Renal cortex interstitium (tissue), 11 donors: ENCODE measurements around the gene PVRIG. TPM values are rescaled to one million over a fixed set of nuclear protein-coding genes. Genes with fewer than 3 reads are reported as not detected.
"Not testable (repeated sequence)": the region's sequence is repeated elsewhere in the genome, so short reads cannot be mapped to it uniquely, and the experiment has no call there.

ENCODE experiments used
- DNase-seq, 11 donors: peaks; one replicate each; pipeline ENCODE4 v3.0.0-alpha.2; 2013; ENCODE audit warnings: low read depth in 9 of 11, low spot score in 4 of 11; ENCODE audit errors: extremely low read depth in 1 of 11
- polyA plus RNA-seq, 3 donors: library from polyadenylated mRNA; unstranded; fragments of 120-200 nt; gene quantifications; one replicate each; pipeline ENCODE4 v1.2.1, GENCODE V29; 2013; ENCODE audit not compliant: insufficient read length in 3 of 3

Gene PVRIG
- polyA plus RNA-seq, 3 donors = 2.2 to 6.6 (median 5.2) TPM

DNA sequence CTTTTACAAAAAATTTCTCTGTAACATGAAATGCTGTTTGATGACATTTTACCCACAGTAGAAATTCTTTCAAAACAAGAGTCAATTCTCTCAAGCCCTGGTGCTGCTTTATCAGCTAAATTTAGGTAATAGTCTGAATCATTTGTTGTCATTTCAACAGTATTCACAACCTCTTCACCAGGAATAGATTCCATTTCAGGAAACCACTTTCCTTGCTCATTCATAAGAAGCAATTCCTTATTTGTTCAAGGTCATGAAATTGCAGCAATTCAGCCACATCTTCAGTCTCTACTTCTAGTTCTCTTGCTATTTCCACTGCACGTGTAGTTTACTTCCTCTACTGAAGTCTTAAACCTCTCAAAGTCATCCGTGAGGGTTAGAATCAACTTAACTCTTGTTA lies 28.0 kb upstream of the PVRIG start:
- no peak for DNase-seq

DNA sequence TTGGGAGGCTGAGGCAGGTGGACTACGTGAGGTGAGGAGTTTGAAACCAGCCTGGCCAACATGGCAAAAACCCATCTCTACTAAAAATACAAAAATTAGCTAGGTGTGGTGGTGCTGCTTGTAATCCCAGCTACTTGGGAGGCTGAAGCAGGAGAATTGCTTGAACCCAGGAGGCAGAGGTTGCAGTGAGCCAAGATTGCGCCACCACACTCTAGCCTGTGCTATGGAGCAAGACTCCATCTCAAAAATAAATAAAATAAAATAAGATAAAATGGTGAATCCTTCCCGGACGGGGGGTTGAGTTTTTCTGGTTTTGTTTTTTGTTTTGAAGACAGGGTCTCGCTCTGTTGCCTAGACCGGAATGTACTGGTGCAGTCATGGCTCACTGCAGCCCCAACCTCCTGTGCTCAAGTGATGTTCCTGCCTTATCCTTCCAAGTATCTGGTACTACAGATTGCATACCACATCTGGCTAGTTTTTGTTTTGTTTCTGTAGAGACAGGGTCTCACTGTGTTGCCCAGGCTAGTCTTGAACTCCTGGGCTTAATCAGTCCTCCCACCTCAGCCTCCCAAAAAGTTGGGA lies 27.4 kb upstream of the PVRIG start:
- DNase-seq = not testable (repeated sequence)

DNA sequence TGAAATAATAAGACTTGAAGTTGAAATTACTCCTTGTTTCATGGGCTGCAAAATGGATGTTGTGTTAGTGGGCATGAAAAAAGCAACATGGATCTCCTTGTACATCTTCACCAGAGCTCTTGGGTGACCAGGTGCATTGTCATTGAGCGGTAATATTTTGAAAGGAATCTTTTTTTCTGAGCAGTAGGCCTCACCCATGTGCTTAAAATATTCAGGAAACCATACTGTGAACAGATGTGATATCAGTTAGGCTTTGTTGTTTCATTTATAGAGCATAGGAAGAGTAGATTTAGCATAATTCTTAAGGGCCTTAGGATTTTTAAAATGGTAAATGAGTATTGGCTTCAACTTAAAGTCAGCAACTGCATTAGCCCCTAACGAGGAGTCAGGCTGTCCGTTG lies 26.8 kb upstream of the PVRIG start:
- no peak for DNase-seq

DNA sequence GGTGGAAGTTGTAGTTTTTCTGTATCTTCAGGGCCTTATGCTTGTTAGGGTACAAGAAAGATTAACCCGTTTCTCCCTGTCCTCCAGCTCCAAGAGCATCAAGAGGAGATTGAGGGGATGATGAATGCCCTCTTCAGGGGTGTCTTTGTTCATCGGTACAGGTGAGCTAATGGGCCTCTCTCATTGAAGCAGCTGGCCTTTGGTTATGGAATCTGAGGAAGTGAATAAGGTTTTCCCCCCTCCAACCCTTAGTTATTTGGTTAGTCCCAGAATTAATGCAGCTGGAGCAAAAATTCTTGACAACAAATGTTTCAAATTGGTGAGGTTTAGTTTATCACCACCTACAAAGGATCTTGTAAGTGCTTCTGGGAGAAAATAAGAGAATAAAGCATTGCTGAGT lies 24.5 kb upstream of the PVRIG start:
- no peak for DNase-seq

DNA sequence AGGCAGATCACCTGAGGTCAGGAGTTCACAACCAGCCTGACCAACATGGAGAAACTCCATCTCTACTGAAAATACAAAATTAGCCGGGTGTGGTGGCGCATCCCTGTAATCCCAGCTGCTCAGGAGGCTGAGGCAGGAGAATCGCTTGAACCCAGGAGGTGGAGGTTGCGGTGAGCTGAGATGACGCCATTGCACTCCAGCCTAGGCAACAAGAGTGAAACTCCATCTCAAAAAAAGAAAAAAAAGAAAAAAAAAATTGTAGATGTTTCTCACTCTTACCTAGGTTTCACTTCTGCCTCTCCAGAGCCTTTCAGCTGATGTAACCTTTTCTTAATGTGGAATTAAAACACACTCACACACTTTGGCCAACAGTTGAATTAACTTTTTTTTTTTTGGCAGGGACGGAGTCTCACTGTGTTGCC lies 23.8 kb upstream of the PVRIG start:
- not testable (repeated sequence) for DNase-seq

DNA sequence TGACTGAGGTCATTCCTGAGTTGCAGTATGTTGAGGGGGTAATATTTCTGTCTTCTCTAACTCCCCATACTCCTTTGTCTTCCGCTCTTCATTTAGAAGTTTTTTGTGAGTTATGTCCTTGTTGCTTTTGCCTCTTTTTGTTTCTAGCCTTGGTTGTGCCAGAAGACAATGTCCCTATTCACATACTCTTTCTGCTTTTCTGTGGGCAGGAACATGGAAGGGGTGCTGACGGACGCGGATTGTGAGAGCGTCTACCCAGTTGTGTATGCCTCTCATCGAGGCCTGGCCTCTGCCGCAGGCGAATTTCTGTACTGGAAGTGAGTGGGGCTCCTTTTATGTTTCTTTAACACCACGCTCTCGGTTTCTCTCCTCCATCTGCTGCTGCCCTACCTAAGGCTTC lies 21.5 kb upstream of the PVRIG start:
- no peak for DNase-seq

DNA sequence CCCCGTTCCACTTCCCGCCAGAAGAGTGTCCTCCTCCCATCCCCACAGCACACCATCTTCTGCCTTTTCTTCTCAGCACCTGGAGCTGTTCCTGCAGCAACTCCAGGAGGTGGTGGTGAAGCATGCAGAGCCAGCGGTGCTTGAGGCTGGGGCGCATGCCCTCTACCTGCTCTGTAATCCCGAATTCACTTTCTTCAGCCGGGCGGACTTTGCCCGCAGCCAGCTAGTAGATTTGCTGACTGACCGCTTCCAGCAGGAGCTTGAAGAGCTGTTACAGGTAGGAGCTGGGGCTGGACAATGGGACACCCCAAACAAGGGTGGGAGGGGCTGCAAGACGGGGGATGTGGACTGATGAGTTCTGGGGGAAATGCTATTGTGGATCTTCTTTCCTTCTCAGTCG lies 19.1 kb upstream of the PVRIG start:
- no peak for DNase-seq

DNA sequence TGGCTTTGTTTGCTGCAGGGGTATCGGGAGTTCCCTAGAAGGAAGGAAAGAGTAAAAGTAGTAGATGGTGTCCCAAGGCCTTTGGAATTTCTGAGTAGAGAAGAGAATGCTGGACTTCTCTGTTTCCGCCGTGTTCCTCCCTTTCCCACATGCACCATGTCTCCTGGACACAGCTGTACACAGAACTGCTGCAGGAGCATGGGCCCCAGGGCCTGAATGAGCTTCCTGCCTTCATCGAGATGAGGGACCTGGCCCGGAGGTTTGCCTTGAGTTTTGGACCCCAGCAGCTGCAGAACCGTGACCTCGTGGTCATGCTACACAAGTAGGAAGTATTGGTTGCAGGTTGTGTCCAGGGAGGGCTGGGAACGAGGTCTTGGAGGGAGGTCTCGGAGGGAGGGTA lies 15.3 kb upstream of the PVRIG start:
- DNase-seq = no peak

DNA sequence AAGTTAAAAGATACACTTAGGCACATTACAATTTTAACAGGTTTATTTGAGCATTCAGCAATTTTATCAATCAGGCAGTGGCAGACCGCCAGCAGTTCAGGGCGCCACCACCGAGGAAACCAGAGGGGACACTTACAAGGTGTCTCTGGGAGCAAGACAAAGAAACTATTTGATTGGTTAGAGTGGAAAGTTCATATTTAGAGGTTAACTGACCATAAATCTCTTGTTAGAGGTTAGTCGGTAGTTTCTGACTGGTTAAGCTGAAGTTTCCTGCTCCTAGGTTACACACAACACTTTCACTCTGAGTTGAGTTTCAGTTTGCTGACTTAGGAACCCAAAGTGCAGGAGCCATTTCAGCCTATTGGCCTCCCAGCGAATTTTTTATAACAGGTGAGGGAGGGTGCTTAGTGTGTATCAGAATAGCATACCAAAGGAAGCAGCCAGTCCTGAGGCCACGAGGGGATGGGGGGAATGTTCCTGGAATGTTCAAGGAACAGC lies 10.8 kb upstream of the PVRIG start:
- peak in 8 of 11 donors; percentile 31 to 68 (median 44) for DNase-seq

DNA sequence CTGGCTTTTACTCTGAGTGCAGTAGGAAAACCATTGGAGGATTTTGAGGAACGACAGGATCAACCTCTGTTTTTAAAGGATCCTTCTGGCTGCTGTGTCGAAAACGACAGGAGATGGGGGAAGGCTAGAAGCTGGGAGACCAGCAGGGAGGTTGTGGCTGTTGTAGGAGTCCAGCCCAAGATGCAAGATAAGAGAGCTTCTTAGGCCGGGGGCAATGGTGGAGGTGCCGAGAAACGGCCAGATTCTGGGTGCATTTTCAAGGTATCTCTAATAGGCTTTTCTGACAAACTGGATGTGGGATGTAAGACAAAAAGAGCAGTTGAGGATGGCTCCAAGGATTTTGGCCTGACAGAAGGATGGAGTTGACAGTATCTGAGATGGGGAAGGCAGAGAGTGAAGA lies 10.3 kb upstream of the PVRIG start:
- DNase-seq = no peak

DNA sequence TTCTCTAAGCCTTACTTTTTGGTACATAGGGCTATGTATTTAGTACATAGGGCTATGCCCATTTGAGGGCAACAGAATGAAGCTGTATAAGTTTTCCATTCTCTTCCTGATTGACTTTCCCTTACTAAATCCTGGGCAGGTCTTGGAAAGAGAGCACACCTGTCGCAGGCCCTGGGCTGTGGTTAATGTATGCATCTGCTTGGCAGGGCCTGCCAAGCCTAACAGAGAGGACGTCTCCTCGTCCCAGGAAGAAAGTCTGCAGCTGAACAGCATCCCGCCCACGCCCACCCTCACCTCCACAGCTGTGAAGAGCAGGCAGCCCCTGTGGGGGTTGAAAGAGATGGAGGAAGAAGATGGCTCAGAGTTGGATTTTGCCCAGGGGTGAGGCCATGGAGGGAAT lies 8.9 kb upstream of the PVRIG start:
- DNase-seq = no peak

DNA sequence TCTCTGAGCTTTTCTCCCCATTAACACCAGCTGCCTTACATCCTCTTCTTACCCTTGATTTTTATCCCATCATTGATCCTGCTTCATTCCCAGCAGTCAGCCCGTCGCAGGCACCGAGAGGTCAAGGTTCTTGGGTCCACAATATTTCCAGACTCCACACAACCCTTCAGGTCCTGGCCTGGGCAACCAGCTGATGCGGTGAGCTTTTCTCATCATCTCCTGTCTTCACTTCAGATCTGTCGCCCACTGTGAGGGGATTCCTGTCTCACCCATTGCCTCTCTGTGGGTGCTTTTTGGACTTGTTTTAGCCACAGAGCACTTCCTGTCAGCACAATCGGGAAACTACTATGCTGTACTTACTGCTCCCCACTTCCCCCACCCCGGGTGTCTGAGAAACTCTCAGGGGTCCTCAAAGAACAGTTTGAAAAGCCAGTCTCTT lies 8.4 kb upstream of the PVRIG start:
- DNase-seq = no peak

DNA sequence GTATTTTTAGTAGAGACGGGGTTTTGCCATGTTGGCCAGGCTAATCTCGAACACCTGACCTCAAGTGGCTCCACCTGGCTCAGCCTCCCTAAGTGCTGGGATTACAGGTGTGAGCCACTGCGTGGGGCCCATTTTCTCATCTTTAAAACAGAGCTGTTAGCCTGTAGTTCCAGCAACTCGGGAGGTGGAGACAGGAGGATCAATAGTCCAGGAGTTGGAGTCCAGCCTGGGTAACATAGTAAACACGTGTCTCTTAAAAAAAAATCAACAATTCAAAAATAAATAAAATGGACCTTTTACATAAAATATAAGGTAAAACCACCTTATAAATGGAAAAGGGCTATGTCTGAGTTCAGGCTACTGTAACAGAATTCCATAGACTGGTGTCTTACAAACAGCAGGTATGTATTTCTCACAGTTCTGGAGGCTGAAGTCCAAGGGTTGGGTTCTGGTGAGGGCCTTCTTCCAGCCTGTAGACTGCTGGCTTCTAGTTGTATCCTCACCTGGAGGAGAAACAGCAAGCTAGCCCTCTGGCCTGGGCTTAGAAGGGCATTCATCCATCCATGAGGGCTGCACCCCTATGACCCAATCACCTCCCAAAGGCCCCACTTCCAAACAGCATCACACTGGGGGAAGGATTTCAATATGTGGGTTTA lies 7.0 kb upstream of the PVRIG start:
- DNase-seq = no peak

DNA sequence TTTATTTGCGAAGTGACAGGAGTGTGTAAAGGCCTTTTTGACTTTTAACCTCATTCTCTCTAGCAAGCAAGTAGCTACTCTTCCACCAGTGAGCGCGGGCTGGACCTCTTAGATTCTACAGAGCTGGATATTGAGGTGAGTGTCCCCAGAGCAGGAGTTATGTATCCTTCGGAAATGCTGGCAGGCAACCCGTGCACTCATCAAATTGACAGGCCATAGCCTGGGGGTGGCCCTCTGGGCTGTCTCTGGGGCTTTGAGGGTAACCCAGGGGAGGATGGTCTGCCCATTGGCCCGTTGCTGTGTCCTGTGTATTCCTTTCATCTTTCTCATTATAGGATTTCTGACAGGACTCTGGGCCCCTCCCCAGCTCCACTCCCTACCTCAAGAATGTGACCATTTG lies 6.1 kb upstream of the PVRIG start:
- no peak for DNase-seq

DNA sequence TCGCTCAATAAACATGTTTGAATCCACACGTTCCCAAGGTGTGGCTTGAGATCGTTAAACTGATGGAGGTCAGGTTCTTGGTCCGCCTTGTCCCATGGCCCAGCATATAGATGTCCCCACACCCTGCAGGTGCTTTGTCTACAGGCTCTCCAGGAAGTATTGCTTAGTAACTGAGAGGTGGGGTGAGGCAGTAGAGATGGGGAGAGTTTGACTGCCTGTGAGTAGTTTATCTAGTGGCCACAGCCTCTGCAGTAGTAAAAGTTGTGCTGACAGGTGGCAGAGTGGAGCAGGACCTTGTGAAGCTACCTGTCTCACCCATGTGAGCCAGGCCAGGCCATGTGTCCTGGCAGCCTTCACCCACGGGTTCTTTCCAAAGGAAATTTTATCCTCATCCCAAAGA lies 5.4 kb upstream of the PVRIG start:
- DNase-seq = not testable (repeated sequence)

DNA sequence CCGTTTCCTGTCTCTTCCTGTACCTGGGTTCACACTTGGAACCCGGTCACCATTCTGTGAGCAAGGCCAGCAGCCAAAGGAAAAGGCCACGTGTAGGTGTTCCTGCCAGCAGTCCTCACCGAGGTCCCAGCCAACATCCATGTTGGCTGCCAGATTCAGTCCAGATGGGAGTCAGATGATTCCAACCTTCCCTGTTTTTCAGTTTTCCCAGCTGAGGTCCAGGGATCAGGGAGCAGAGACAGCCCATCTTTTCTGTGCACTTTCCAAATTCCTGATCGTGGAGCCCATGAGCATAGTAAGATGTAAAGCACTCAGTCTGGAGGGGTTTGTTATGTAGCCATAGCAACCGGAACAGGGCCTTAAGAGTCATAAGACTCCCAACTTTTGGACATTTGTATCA lies 3.9 kb upstream of the PVRIG start:
- no peak for DNase-seq

DNA sequence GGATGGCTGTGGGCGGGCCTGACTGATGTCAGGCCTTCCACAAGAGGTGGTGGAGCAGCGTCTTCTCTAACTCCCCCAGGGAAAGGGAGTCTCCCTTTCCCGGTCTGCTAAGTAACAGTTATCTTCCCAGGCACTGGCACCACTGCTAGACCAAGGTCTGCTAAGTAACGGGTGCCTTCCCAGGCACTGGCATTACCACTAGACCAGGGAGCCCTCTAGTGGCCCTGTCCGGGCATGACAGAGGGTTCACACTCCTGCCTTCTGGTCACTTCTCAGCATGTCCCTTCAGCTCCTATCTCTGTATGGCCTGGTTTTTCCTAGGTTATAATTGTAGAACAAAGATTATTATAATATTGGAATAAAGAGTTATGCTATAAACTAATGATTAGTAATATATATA lies 1.8 kb upstream of the PVRIG start:
- not testable (repeated sequence) for DNase-seq

DNA sequence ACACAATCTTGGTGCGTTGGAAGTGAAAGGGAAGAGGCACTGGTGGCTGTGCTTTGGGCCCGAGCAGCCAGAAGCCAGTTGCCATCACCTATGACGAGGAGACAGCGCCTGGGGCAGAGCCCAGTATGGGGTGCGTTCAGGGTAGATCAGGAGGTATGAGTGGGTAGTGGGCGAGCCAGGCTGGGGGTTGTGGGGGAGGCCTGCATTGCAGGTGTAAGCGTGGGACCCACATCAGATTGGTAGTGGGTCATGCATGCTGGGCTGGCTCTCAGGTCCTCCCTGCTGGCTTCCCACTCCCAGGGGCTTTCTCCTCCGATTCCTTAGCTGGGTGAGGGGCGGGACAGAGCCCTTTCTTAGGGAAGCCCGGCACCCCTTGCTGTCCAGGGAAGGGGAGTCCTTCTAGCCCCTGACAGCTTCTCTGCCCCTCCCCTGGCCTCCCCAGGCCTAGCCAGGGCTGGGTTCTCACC lies 445 bp upstream of the PVRIG start:
- no peak for DNase-seq

DNA sequence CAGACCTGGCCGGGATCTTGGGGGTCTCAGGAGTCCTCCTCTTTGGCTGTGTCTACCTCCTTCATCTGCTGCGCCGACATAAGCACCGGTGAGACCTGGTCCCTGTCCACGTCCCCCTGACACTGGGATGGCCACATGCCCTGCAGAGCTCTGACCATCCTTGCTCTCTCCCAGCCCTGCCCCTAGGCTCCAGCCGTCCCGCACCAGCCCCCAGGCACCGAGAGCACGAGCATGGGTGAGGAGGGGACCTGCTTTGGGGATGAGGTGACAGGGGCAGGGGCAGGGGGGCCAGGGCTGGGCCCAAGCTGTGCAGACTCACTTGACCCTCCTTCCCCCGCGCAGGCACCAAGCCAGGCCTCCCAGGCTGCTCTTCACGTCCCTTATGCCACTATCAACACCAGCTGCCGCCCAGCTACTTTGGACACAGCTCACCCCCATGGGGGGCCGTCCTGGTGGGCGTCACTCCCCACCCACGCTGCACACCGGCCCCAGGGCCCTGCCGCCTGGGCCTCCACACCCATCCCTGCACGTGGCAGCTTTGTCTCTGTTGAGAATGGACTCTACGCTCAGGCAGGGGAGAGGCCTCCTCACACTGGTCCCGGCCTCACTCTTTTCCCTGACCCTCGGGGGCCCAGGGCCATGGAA lies 959 bp downstream of the PVRIG start:
- DNase-seq = no peak

DNA sequence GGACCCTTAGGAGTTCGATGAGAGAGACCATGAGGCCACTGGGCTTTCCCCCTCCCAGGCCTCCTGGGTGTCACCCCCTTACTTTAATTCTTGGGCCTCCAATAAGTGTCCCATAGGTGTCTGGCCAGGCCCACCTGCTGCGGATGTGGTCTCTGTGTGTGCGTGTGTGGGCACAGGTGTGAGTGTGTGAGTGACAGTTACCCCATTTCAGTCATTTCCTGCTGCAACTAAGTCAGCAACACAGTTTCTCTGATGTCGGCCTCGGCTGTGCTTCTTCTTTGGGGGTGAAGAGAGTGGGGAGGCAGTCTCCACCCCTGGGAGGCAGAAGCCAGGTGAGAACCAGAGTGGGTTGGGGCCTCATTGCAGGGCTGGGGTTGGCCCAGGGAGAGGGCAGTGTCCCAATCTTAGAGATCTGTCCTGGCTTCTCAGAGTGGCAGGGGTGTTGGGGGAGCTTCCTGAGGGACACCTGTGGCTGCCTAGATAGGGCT lies 1.5 kb downstream of the PVRIG start:
- no peak for DNase-seq
